Large intestine (tissue), 3 donors: ENCODE measurements around the gene SORBS2. TPM values are rescaled to one million over a fixed set of nuclear protein-coding genes. Genes with fewer than 3 reads are reported as not detected.

ENCODE experiments used
- DNase-seq, 2 donors: peaks; one replicate each; pipeline versions ENCODE4 v3.0.0 to v3.0.0-alpha.2; 2013
- H3K27ac ChIP-seq: one replicate; pipeline ENCODE4 v1.5.1; 2013; ENCODE audit warnings: low read length
- H3K27me3 ChIP-seq: 2 replicates; pipeline ENCODE4 v1.6.1; 2013; ENCODE audit warnings: low read length; ENCODE audit not compliant: control insufficient read depth, insufficient read depth
- H3K36me3 ChIP-seq: 2 replicates; pipeline ENCODE4 v1.6.1; 2013; ENCODE audit warnings: low read length; ENCODE audit not compliant: control insufficient read depth, insufficient read depth
- H3K4me1 ChIP-seq: one replicate; pipeline ENCODE4 v1.6.1; 2013; ENCODE audit warnings: low read length; ENCODE audit not compliant: control insufficient read depth, insufficient read depth
- H3K4me3 ChIP-seq: one replicate; pipeline ENCODE4 v1.5.1; 2013; ENCODE audit warnings: low read length
- H3K9me3 ChIP-seq: one replicate; pipeline ENCODE4 v1.6.1; 2013; ENCODE audit warnings: mild to moderate bottlenecking, low read depth, low read length, moderate library complexity; ENCODE audit not compliant: control insufficient read depth
- WGBS: methylation state at CpG from one replicate; pipeline ENCODE4 v1.1.5; 2013; ENCODE audit warnings: low lambda C conversion rate; ENCODE audit not compliant: insufficient coverage; 5-methylcytosine and 5-hydroxymethylcytosine counted together
- polyA plus RNA-seq: library from polyadenylated mRNA; unstranded; fragments of 120-200 nt; gene quantifications from one replicate; pipeline ENCODE4 v1.2.1, GENCODE V29; 2013

Gene SORBS2
- polyA plus RNA-seq, 1 donor, result 34.4 TPM

GRCh38 chr4:185805262-185805802 lies 6.7 kb downstream of the SORBS2 start:
- DNase-seq, result no peak
- Histone ChIP-seq H3K27ac (no peak overlapping the region), H3K36me3 (no peaks in the 10 kb centered on the region), H3K27me3 (no peaks in the 10 kb centered on the region), H3K4me1 (peaks cover 9% of the 10 kb centered on the region), H3K9me3 (no peaks in the 10 kb centered on the region), H3K4me3 (no peak overlapping the region)
- 93% methylated on average over 3 of the region's 9 CpGs for WGBS

- H3K4me3 ChIP-seq, result no peak overlapping the region
- peaks cover 3% of the 10 kb centered on the region for H3K4me1 ChIP-seq
- no peak for DNase-seq
- H3K27ac ChIP-seq, result no peak overlapping the region
- H3K9me3 ChIP-seq, result no peaks in the 10 kb centered on the region
- no peaks in the 10 kb centered on the region for H3K27me3 ChIP-seq
- H3K36me3 ChIP-seq, result no peaks in the 10 kb centered on the region
- WGBS, result no CpG with 5 or more reads among the region's 4 CpGs
Observed at GRCh38 chr4:185803022-185803421, 9.0 kb downstream of the SORBS2 start.

- Histone ChIP-seq H3K9me3 (no peaks in the 10 kb centered on the region), H3K4me3 (no peak overlapping the region), H3K4me1 (peaks cover 3% of the 10 kb centered on the region), H3K27me3 (no peaks in the 10 kb centered on the region), H3K36me3 (no peaks in the 10 kb centered on the region), H3K27ac (no peak overlapping the region)
- 83% methylated on average over 1 of the region's 4 CpGs for WGBS
- DNase-seq, result no peak
Observed at GRCh38 chr4:185801471-185801870, 10.5 kb downstream of the SORBS2 start.

- H3K9me3 ChIP-seq, result no peaks in the 10 kb centered on the region
- H3K27me3 ChIP-seq, result no peaks in the 10 kb centered on the region
- WGBS, result 100% methylated on average over 2 of the region's 7 CpGs
- no peak overlapping the region for H3K4me3 ChIP-seq
- H3K36me3 ChIP-seq, result no peaks in the 10 kb centered on the region
- DNase-seq, result no peak
- H3K27ac ChIP-seq, result no peak overlapping the region
- peaks cover 2% of the 10 kb centered on the region for H3K4me1 ChIP-seq
Observed at GRCh38 chr4:185800266-185800945, 11.6 kb downstream of the SORBS2 start.

- H3K4me3 ChIP-seq, result no peak overlapping the region
- no peaks in the 10 kb centered on the region for H3K36me3 ChIP-seq
- no peaks in the 10 kb centered on the region for H3K27me3 ChIP-seq
- WGBS, result no CpG with 5 or more reads among the region's 10 CpGs
- no peaks in the 10 kb centered on the region for H3K4me1 ChIP-seq
- no peak for DNase-seq
- no peak overlapping the region for H3K27ac ChIP-seq
- H3K9me3 ChIP-seq, result no peaks in the 10 kb centered on the region
Observed at GRCh38 chr4:185799442-185799841, 12.6 kb downstream of the SORBS2 start.

GRCh38 chr4:185797596-185798338 lies 14.2 kb downstream of the SORBS2 start:
- H3K27ac ChIP-seq, result no peak overlapping the region
- no peaks in the 10 kb centered on the region for H3K36me3 ChIP-seq
- no peaks in the 10 kb centered on the region for H3K9me3 ChIP-seq
- no peak for DNase-seq
- H3K4me1 ChIP-seq, result no peaks in the 10 kb centered on the region
- H3K27me3 ChIP-seq, result no peaks in the 10 kb centered on the region
- H3K4me3 ChIP-seq, result no peak overlapping the region
- no CpG with 5 or more reads among the region's 8 CpGs for WGBS

GRCh38 chr4:185797018-185797417 lies 15.0 kb downstream of the SORBS2 start:
- no peaks in the 10 kb centered on the region for H3K36me3 ChIP-seq
- H3K9me3 ChIP-seq, result no peaks in the 10 kb centered on the region
- H3K4me1 ChIP-seq, result no peaks in the 10 kb centered on the region
- DNase-seq, result no peak
- 79% methylated on average over 6 of the region's 14 CpGs for WGBS
- H3K27ac ChIP-seq, result no peak overlapping the region
- no peak overlapping the region for H3K4me3 ChIP-seq
- no peaks in the 10 kb centered on the region for H3K27me3 ChIP-seq

GRCh38 chr4:185796176-185796575 lies 15.8 kb downstream of the SORBS2 start:
- Histone ChIP-seq H3K9me3 (no peaks in the 10 kb centered on the region), H3K27me3 (no peaks in the 10 kb centered on the region), H3K4me3 (no peak overlapping the region), H3K4me1 (no peaks in the 10 kb centered on the region), H3K27ac (no peak overlapping the region), H3K36me3 (no peaks in the 10 kb centered on the region)
- no CpG with 5 or more reads among the region's 11 CpGs for WGBS
- DNase-seq, result no peak

- no peaks in the 10 kb centered on the region for H3K4me1 ChIP-seq
- H3K27ac ChIP-seq, result no peak overlapping the region
- no peaks in the 10 kb centered on the region for H3K27me3 ChIP-seq
- no peaks in the 10 kb centered on the region for H3K36me3 ChIP-seq
- no peak overlapping the region for H3K4me3 ChIP-seq
- no peaks in the 10 kb centered on the region for H3K9me3 ChIP-seq
- WGBS, result no CpG with 5 or more reads among the region's 1 CpG
- no peak for DNase-seq
Observed at GRCh38 chr4:185794637-185795036, 17.4 kb downstream of the SORBS2 start.

GRCh38 chr4:185793716-185794115 lies 18.3 kb downstream of the SORBS2 start:
- Histone ChIP-seq H3K4me1 (no peaks in the 10 kb centered on the region), H3K27ac (no peak overlapping the region), H3K36me3 (no peaks in the 10 kb centered on the region), H3K4me3 (no peak overlapping the region), H3K9me3 (no peaks in the 10 kb centered on the region), H3K27me3 (no peaks in the 10 kb centered on the region)
- WGBS, result 80% methylated on average over 1 of the region's 4 CpGs
- DNase-seq, result no peak
